Neural crest cell (in vitro differentiated cells): Measurements from ENCODE around the gene ANO9. TPM values are rescaled to one million over a fixed set of nuclear protein-coding genes. Genes with fewer than 3 reads are reported as not detected.

Source experiments
- DNase-seq: peaks from one replicate; pipeline ENCODE4 v3.0.0; 2021; ENCODE audit warnings: low read depth, mixed read lengths, low spot score
- H3K27ac Mint-ChIP-seq: one replicate; pipeline ENCODE4 v1.8.0; 2021; ENCODE audit warnings: mild to moderate bottlenecking, mixed read lengths; ENCODE audit not compliant: unreplicated experiment
- H3K27me3 Mint-ChIP-seq: 2 replicates; pipeline ENCODE4 v1.8.0; 2021; ENCODE audit warnings: low read depth, mild to moderate bottlenecking, mixed read lengths
- H3K36me3 Mint-ChIP-seq: 2 replicates; pipeline ENCODE4 v1.8.0; 2021; ENCODE audit warnings: low read depth, mild to moderate bottlenecking, mixed read lengths
- H3K4me1 Mint-ChIP-seq: 2 replicates; pipeline ENCODE4 v1.8.0; 2021; ENCODE audit warnings: mixed read lengths
- H3K4me3 Mint-ChIP-seq: one replicate; pipeline ENCODE4 v1.8.0; 2021; ENCODE audit warnings: mild to moderate bottlenecking, mixed read lengths
- H3K9me3 Mint-ChIP-seq: 2 replicates; pipeline ENCODE4 v1.8.0; 2021; ENCODE audit warnings: mixed read lengths
- CTCF ChIP-seq: fragments of 200-600 bp; sonication (generic); conservative IDR thresholded peaks from 2 replicates; pipeline ENCODE4 v1.5.0; 2021; ENCODE audit warnings: antibody characterized with exemption, mild to moderate bottlenecking
- long read RNA-seq: library from polyadenylated mRNA; unstranded; transcript quantifications from one replicate; pipeline ENCODE4 v2.0.0, GENCODE V29; 2020
- total RNA-seq: library from RNA; stranded (reverse); gene quantifications from 2 replicates; pipeline ENCODE4 v1.2.1, GENCODE V29; 2021

Gene ANO9, protein sequence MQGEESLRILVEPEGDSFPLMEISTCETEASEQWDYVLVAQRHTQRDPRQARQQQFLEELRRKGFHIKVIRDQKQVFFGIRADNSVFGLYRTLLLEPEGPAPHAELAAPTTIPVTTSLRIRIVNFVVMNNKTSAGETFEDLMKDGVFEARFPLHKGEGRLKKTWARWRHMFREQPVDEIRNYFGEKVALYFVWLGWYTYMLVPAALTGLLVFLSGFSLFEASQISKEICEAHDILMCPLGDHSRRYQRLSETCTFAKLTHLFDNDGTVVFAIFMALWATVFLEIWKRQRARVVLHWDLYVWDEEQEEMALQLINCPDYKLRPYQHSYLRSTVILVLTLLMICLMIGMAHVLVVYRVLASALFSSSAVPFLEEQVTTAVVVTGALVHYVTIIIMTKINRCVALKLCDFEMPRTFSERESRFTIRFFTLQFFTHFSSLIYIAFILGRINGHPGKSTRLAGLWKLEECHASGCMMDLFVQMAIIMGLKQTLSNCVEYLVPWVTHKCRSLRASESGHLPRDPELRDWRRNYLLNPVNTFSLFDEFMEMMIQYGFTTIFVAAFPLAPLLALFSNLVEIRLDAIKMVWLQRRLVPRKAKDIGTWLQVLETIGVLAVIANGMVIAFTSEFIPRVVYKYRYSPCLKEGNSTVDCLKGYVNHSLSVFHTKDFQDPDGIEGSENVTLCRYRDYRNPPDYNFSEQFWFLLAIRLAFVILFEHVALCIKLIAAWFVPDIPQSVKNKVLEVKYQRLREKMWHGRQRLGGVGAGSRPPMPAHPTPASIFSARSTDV
- not detected in 2 replicates for total RNA-seq
- long read RNA-seq, result 0 reads

GRCh38 chr11:441418-442274 is at the start of gene ANO9:
Gene ANO9 (minus strand): TSS chr11:442011. CDS start chr11:441926, 85 bp downstream.
- Mint-ChIP-seq H3K4me1 (peaks cover 7% of the 10 kb centered on the region), H3K4me3 (no peak within 1 kb of the TSS), H3K9me3 (no peaks in the 10 kb centered on the region), H3K27me3 (peaks cover 2% of the 10 kb centered on the region), H3K36me3 (no peaks in the 10 kb centered on the region), H3K27ac (no peak within 1 kb of the TSS)
- no peak for TF ChIP-seq CTCF
- no peak for DNase-seq

DNA sequence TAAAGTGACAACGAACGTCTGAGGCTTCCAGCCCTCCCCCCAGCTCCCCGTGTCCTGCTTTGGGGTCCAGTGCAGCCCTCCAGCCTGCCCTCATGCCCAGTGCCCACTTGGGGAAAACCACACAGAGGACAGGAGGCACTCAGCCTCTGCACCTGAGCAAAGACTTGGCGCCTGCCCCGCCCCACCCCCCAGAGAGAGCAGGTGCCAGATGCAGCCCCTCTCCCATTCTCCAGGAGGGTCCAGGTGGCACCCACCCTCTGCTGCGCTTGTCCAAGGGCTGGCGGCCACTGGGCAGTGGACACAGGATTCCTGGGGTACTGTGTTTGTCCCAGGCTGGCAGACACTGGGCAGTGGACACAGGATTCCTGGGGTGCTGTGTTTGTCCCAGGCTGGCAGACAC is 49.5 kb upstream of the ANO9 start:
- Mint-ChIP-seq H3K9me3 (no peaks in the 10 kb centered on the region), H3K4me1 (no peaks in the 10 kb centered on the region), H3K36me3 (peaks cover 8% of the 10 kb centered on the region), H3K27me3 (no peaks in the 10 kb centered on the region), H3K4me3 (no peak overlapping the region), H3K27ac (no peak overlapping the region)
- no peak for TF ChIP-seq CTCF
- DNase-seq, result no peak

- Mint-ChIP-seq H3K27me3 (no peaks in the 10 kb centered on the region), H3K36me3 (peaks cover 6% of the 10 kb centered on the region), H3K9me3 (no peaks in the 10 kb centered on the region), H3K4me3 (no peak overlapping the region), H3K27ac (no peak overlapping the region), H3K4me1 (no peaks in the 10 kb centered on the region)
- no peak for DNase-seq
- TF ChIP-seq CTCF, result no peak
These were observed 49.1 kb upstream of the ANO9 start for GRCh38 chr11:490930-491260.

GRCh38 chr11:490186-490929 is 48.5 kb upstream of the ANO9 start:
- Mint-ChIP-seq H3K4me3 (no peak overlapping the region), H3K27ac (no peak overlapping the region), H3K36me3 (peaks cover 3% of the 10 kb centered on the region), H3K4me1 (no peaks in the 10 kb centered on the region), H3K27me3 (no peaks in the 10 kb centered on the region), H3K9me3 (no peaks in the 10 kb centered on the region)
- DNase-seq, result no peak
- no peak for TF ChIP-seq CTCF
